ENCODE results near the gene KCNN4.

DNA sequence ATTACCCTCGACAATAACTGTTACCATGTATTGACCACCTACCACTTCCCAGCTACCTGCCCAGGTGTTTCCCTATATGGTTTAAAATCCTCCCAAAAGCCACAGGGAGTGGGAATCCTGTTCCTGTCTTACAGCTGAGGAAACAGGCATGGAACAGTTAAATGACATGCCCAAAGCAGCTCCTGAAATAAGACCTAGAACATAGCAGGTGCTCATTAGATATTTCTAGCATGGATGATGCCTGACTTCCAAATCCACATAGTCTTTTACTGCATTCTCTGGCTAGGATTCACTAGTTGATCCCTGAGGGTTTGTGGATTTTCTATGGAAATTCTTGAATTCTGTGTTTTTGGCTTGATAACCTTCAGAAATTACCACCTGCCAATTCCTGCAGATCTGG, 13.0 kb downstream of the KCNN4 start:
- TF ChIP-seq, protein P1, sequence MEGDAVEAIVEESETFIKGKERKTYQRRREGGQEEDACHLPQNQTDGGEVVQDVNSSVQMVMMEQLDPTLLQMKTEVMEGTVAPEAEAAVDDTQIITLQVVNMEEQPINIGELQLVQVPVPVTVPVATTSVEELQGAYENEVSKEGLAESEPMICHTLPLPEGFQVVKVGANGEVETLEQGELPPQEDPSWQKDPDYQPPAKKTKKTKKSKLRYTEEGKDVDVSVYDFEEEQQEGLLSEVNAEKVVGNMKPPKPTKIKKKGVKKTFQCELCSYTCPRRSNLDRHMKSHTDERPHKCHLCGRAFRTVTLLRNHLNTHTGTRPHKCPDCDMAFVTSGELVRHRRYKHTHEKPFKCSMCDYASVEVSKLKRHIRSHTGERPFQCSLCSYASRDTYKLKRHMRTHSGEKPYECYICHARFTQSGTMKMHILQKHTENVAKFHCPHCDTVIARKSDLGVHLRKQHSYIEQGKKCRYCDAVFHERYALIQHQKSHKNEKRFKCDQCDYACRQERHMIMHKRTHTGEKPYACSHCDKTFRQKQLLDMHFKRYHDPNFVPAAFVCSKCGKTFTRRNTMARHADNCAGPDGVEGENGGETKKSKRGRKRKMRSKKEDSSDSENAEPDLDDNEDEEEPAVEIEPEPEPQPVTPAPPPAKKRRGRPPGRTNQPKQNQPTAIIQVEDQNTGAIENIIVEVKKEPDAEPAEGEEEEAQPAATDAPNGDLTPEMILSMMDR (IDR thresholded peaks at IDR 0.05): no peak
- TF ChIP-seq POLR2A (IDR thresholded peaks at IDR 0.05) (no peak), POLR2AphosphoS5 (IDR thresholded peaks at IDR 0.05) (no peak)

Data from transverse colon (tissue), 4 donors.